Measurements from ENCODE around the gene BBLN. TPM values are rescaled to one million over a fixed set of nuclear protein-coding genes. Genes with fewer than 3 reads are reported as not detected.

The BBLN gene
- total RNA-seq, 1 donor from 2014 or later, result 389 TPM

GRCh38 chr9:128146591-128147120 lies 13.4 kb upstream of the BBLN start:
- no peak for TF ChIP-seq CTCF (IDR thresholded peaks at IDR 0.05)
- intact Hi-C loops (cut with DNase I), result no loop called here
- Histone ChIP-seq H3K36me3 (no peaks in the 10 kb centered on the region), H3K27me3 (no peaks in the 10 kb centered on the region), H3K27ac (no peak overlapping the region), H3K4me1 (no peaks in the 10 kb centered on the region), H3K9me3 (no peaks in the 10 kb centered on the region), H3K4me3 (no peak overlapping the region)
- DNase-seq (ENCODE audit: low spot score in 2 of 2), result no peak

- Histone ChIP-seq H3K27me3 (no peaks in the 10 kb centered on the region), H3K36me3 (no peaks in the 10 kb centered on the region), H3K27ac (no peak overlapping the region), H3K4me1 (no peaks in the 10 kb centered on the region), H3K4me3 (no peak overlapping the region), H3K9me3 (no peaks in the 10 kb centered on the region)
- DNase-seq (ENCODE audit: low spot score in 2 of 2), result no peak
- no peak for TF ChIP-seq CTCF (IDR thresholded peaks at IDR 0.05)
- intact Hi-C loops (cut with DNase I), result no loop called here
Measured at GRCh38 chr9:128148509-128149000, 11.5 kb upstream of the BBLN start.

- no peak within 1 kb of the TSS for H3K27ac ChIP-seq
- no peaks in the 10 kb centered on the region for H3K4me1 ChIP-seq
- H3K36me3 ChIP-seq, result no peaks in the 10 kb centered on the region
- no peak within 1 kb of the TSS for H3K4me3 ChIP-seq
- no peaks in the 10 kb centered on the region for H3K9me3 ChIP-seq
- TF ChIP-seq CTCF (IDR thresholded peaks at IDR 0.05), result no peak
- intact Hi-C loops (cut with DNase I), result no loop called here
- DNase-seq (ENCODE audit: low spot score in 2 of 2), result no peak
- no peaks in the 10 kb centered on the region for H3K27me3 ChIP-seq
Measured at GRCh38 chr9:128149001-128149701, 10.9 kb upstream of the BBLN start, which contains the start of gene LCN2. LCN2 (plus strand) TSS chr9:128149453; CDS start chr9:128149526, 73 bp downstream.

GRCh38 chr9:128149951-128150593 lies 10.0 kb upstream of the BBLN start:
- H3K4me1 ChIP-seq, result no peaks in the 10 kb centered on the region
- intact Hi-C loops (cut with DNase I), result no loop called here
- no peak for DNase-seq (ENCODE audit: low spot score in 2 of 2)
- H3K4me3 ChIP-seq, result no peak overlapping the region
- H3K36me3 ChIP-seq, result no peaks in the 10 kb centered on the region
- H3K27ac ChIP-seq, result no peak overlapping the region
- H3K9me3 ChIP-seq, result no peaks in the 10 kb centered on the region
- no peak for TF ChIP-seq CTCF (IDR thresholded peaks at IDR 0.05)
- no peaks in the 10 kb centered on the region for H3K27me3 ChIP-seq

- no peak overlapping the region for H3K4me3 ChIP-seq
- no peak for DNase-seq (ENCODE audit: low spot score in 2 of 2)
- TF ChIP-seq CTCF (IDR thresholded peaks at IDR 0.05), result no peak
- H3K27me3 ChIP-seq, result no peaks in the 10 kb centered on the region
- intact Hi-C loops (cut with DNase I), result no loop called here
- no peaks in the 10 kb centered on the region for H3K4me1 ChIP-seq
- no peaks in the 10 kb centered on the region for H3K36me3 ChIP-seq
- no peak overlapping the region for H3K27ac ChIP-seq
- H3K9me3 ChIP-seq, result no peaks in the 10 kb centered on the region
Measured at GRCh38 chr9:128150594-128151308, 9.3 kb upstream of the BBLN start.
